Activated T-cell treated with anti-CD3 and anti-CD28 coated beads for 24 hours (primary cell): ENCODE results near the gene INPP5F.

Experiments used
- DNase-seq: peaks from one replicate; pipeline ENCODE4 v3.0.0-alpha.2; 2020; ENCODE audit warnings: low read depth

Gene INPP5F

DNA sequence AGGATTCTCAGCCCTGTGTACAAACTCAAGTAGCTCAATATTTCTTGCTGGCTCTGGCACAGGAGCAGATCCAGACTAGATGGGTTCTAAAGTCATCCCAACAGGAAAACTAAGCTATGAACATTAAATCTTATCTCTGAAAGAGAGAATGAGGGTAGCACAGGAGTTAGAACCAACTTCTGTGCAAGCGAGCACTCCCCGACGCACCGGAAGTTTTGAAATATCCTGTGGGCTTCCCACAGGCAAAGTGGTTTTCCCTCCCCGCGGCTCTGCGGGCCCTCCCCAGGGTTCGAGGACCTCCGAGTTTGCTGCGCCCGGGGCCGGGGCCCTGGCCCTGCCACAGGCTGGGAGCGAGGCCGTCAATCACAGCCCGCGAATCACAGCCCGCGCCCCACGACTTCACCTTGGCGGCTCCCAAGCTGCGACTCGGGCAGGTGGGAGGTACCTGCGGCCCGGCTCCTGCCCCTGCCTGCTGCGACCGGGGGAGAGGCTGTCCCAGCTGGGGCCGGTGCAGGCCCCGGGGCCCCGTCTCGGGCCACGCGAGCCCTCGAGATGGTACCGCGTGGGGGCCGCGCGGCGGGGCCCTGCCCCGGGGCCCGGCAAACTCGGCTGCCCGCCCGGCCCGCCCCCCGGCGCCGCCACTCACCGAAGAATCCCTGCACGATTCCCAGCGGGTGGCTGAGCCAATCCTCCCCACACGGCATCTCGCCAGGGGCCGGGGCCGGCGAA is 146.2 kb downstream of the INPP5F start:
- peak; percentile 37 for DNase-seq

- DNase-seq: no peak
Observed at GRCh38 chr10:119872610-119872859, 146.7 kb downstream of the INPP5F start, which contains the start of gene MCMBP. MCMBP (minus strand) TSS chr10:119872843; CDS start chr10:119872584, 259 bp downstream.

DNA sequence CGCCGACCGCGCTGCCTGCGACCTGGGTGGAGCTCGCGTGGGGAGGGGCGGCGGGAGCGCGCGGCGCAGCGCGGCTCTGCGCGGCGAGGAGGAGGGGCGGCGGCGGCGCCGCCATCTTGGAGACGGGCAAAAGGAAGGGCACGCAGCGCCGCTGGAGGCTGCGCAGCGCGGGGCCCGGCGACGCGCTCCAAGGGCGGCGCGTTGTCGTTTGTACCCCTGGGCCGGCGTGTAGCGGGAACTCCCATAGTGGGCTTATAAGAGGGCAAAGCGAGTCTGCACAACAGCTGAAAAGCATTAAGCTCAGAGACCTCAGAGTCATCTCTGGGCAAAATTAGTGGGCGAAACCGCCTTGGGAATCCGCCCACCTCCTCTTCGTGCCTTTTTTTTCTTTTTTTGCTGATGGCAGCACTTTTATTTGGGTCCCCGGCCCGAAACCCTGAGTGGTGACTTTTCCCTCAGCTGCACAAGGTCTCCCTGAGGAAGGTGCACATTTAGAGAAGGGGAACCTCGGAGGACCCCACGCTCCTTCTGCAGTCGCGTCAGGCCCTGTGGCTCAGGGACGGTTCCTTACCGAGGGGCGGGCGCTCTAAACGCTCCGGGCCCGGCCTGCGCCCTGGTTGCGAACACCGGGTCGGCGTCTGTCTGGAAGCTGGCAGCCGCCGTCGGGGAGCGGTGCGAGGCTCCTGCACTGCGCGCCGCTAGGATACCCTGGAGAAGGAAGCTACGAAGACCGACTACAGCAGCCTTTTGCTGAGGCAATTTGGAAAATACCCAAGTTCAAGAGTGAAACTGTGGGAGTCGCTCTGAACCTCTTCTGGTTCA is 147.2 kb downstream of the INPP5F start:
- peak; percentile 84 for DNase-seq

GRCh38 chr10:119878524-119878923 is 152.7 kb downstream of the INPP5F start:
- no peak for DNase-seq
